ENCODE results near the gene PRKD1.

- TF ChIP-seq CTCF (IDR thresholded peaks at IDR 0.05), result no peak
- no peak for TF ChIP-seq POLR2A (IDR thresholded peaks at IDR 0.05)
Measured at GRCh38 chr14:29897181-29897580, 30.5 kb downstream of the PRKD1 start.
